PC-3 (cell line): Measurements from ENCODE around the gene RHOH. TPM values are rescaled to one million over a fixed set of nuclear protein-coding genes. Genes with fewer than 3 reads are reported as not detected.

Source experiments
- ATAC-seq: fragments of 200-7000 bp; cut with Tn5 transposase; 2 replicates; pipeline ENCODE4 v1.9.1; 2020; ENCODE audit warnings: mild to moderate bottlenecking, moderate library complexity
- BruUV-seq: library from RNA; stranded (reverse); fragments of 400-500 nt; replicated peaks from 2 replicates; lab custom pipeline; 2021; lab: Mats Ljungman, UMichigan
- CTCF ChIA-PET: fragments of 300-600 bp; sonication (Branson Sonifier 250); formaldehyde crosslinking; loops from one replicate; lab custom pipeline; 2022; ENCODE audit warnings: antibody characterized with exemption; lab: Charles Lee
- POLR2A ChIA-PET: fragments of 300-600 bp; sonication (Branson Sonifier 250); formaldehyde crosslinking; loops from one replicate; lab custom pipeline; 2022; ENCODE audit warnings: antibody characterized with exemption; ENCODE audit not compliant: unreplicated experiment; lab: Charles Lee
- DNase-seq: peaks from one replicate; pipeline ENCODE4 v3.0.0-alpha.2; 2015
- H2AFZ ChIP-seq: fragments of 300-600 bp; sonication (generic); 2 replicates; pipeline ENCODE4 v1.6.0; 2016; ENCODE audit warnings: antibody characterized with exemption, low read length
- H3F3A ChIP-seq: fragments of 300-600 bp; sonication (generic); one replicate; pipeline ENCODE4 v1.6.0; 2017; ENCODE audit warnings: antibody characterized with exemption, low read length, control low read depth, mild to moderate bottlenecking; ENCODE audit not compliant: unreplicated experiment
- H3K27ac ChIP-seq: fragments of 300-600 bp; sonication (generic); 2 replicates; pipeline ENCODE4 v1.5.1; 2016; ENCODE audit warnings: mild to moderate bottlenecking, low read length
- H3K27me3 ChIP-seq: fragments of 300-600 bp; sonication (generic); 2 replicates; pipeline ENCODE4 v1.6.1; 2016; ENCODE audit warnings: low read length, mixed read lengths
- H3K36me3 ChIP-seq: fragments of 300-600 bp; sonication (generic); 2 replicates; pipeline ENCODE4 v1.6.1; 2016; ENCODE audit warnings: low read depth, mixed run types, low read length, mixed read lengths
- H3K4me1 ChIP-seq: fragments of 300-600 bp; sonication (generic); 2 replicates; pipeline ENCODE4 v1.5.1; 2016; ENCODE audit warnings: low read length; ENCODE audit not compliant: insufficient read depth
- H3K4me2 ChIP-seq: fragments of 300-600 bp; sonication (generic); 2 replicates; pipeline ENCODE4 v1.6.0; 2016; ENCODE audit warnings: low read length
- H3K4me3 ChIP-seq: fragments of 300-600 bp; sonication (generic); 2 replicates; pipeline ENCODE4 v1.5.1; 2016; ENCODE audit warnings: mild to moderate bottlenecking, low read length, mixed read lengths
- H3K79me2 ChIP-seq: fragments of 300-600 bp; sonication (generic); 2 replicates; pipeline ENCODE4 v1.6.1; 2017; ENCODE audit warnings: low read length, mixed read lengths
- H3K9ac ChIP-seq: fragments of 300-600 bp; sonication (generic); 2 replicates; pipeline ENCODE4 v1.6.0; 2016; ENCODE audit warnings: mild to moderate bottlenecking, low read length
- H3K9me2 ChIP-seq: fragments of 300-600 bp; sonication (generic); replicated peaks from 2 replicates; pipeline ENCODE4 v1.6.1; 2016; ENCODE audit warnings: mixed run types, low read length, mixed read lengths
- H3K9me3 ChIP-seq: fragments of 300-600 bp; sonication (generic); 2 replicates; pipeline ENCODE4 v1.6.1; 2016; ENCODE audit warnings: low read length, mixed read lengths
- H4K20me1 ChIP-seq: fragments of 300-600 bp; sonication (generic); 2 replicates; pipeline ENCODE4 v1.6.1; 2016; ENCODE audit warnings: low read length, mixed read lengths
- CTCF ChIP-seq: fragments of 300-600 bp; sonication (generic); conservative IDR thresholded peaks from 2 replicates; pipeline ENCODE4 v1.5.1; 2017; ENCODE audit warnings: antibody characterized with exemption, low read depth, mild to moderate bottlenecking, low read length
- EZH2 ChIP-seq: fragments of 300-600 bp; sonication (generic); IDR thresholded peaks from one replicate; pipeline ENCODE4 v1.6.1; 2017; ENCODE audit warnings: antibody characterized with exemption, mild to moderate bottlenecking, low read length; ENCODE audit not compliant: unreplicated experiment
- EZH2phosphoT487 ChIP-seq: fragments of 300-600 bp; sonication (generic); IDR thresholded peaks from 2 replicates; pipeline ENCODE4 v1.6.1; 2018; ENCODE audit warnings: mild to moderate bottlenecking, antibody characterized with exemption, low read length, borderline replicate concordance
- intact Hi-C: fragments of 100-400 bp; cut with micrococcal nuclease; formaldehyde crosslinking; loops from 2 replicates; pipeline ENCODE4 v1.9.0; 2023
- total RNA-seq: library from RNA; depleted of rRNA; stranded (reverse); fragments of >200 nt; gene quantifications from 2 replicates; pipeline ENCODE4 v1.2.3, GENCODE V29; 2014

RHOH gene
- total RNA-seq, 1 experiment from 2014 or later, result not detected

- POLR2A ChIA-PET, result no interaction called here
Measured at GRCh38 chr4:40238700-40239548, 42.1 kb downstream of the RHOH start.

GRCh38 chr4:40240040-40240653 lies 43.3 kb downstream of the RHOH start:
- DNase-seq (peak; percentile 29), ATAC-seq (peak; percentile 24; the same call in 1 of the 2 replicates)
- Histone ChIP-seq H3K79me2 (no peaks in the 10 kb centered on the region), H3K9ac (no peak overlapping the region), H3K4me1 (peaks cover 5% of the 10 kb centered on the region; the same call in 1 of the 2 replicates), H3K9me2 (no peaks in the 10 kb centered on the region), H3K27ac (no peak overlapping the region), H3K4me3 (no peak overlapping the region), H4K20me1 (no peaks in the 10 kb centered on the region), H3K27me3 (no peaks in the 10 kb centered on the region), H2AFZ (no peak overlapping the region), H3F3A (no peaks in the 10 kb centered on the region), H3K9me3 (no peaks in the 10 kb centered on the region), H3K4me2 (no peak overlapping the region), H3K36me3 (no peaks in the 10 kb centered on the region)
- no TSS peak for BruUV-seq
- intact Hi-C loops, result no loop called here
- POLR2A ChIA-PET, result no interaction called here
- CTCF ChIA-PET, result interaction anchor here (0.6 kb wide), 1 partner anchor 456 kb away, joined by 3 read pairs; no protein-coding TSS in a partner anchor
- no peak for TF ChIP-seq EZH2phosphoT487
- TF ChIP-seq CTCF, result no peak
- no peak for TF ChIP-seq EZH2

More at GRCh38 chr4:40238700-40239548, 42.1 kb downstream of the RHOH start:
- Histone ChIP-seq H2AFZ (no peak overlapping the region), H3K9ac (no peak overlapping the region), H3F3A (no peaks in the 10 kb centered on the region), H4K20me1 (no peaks in the 10 kb centered on the region), H3K4me2 (no peak overlapping the region), H3K36me3 (no peaks in the 10 kb centered on the region), H3K27me3 (no peaks in the 10 kb centered on the region), H3K79me2 (no peaks in the 10 kb centered on the region), H3K27ac (no peak overlapping the region), H3K4me1 (peaks cover 5% of the 10 kb centered on the region; the same call in 1 of the 2 replicates), H3K4me3 (no peak overlapping the region), H3K9me3 (no peaks in the 10 kb centered on the region), H3K9me2 (no peaks in the 10 kb centered on the region)
- DNase-seq (no peak), ATAC-seq (no peak)
- no TSS peak for BruUV-seq
- CTCF ChIA-PET, result no interaction called here
- intact Hi-C loops, result loop anchor here (10.0 kb wide), 1 partner anchor 66 kb away; no protein-coding TSS in a partner anchor
- no peak for TF ChIP-seq EZH2phosphoT487
- TF ChIP-seq CTCF, result no peak
- TF ChIP-seq EZH2, result no peak

- Histone ChIP-seq H3K79me2 (no peaks in the 10 kb centered on the region), H3K27me3 (no peaks in the 10 kb centered on the region), H3K9ac (no peak overlapping the region), H3K9me2 (no peaks in the 10 kb centered on the region), H4K20me1 (no peaks in the 10 kb centered on the region), H3K36me3 (no peaks in the 10 kb centered on the region), H3K9me3 (no peaks in the 10 kb centered on the region), H3K4me3 (no peak overlapping the region), H3F3A (no peaks in the 10 kb centered on the region), H3K4me1 (peaks cover 5% of the 10 kb centered on the region; the same call in 1 of the 2 replicates), H3K27ac (no peak overlapping the region), H3K4me2 (no peak overlapping the region), H2AFZ (no peak overlapping the region)
- POLR2A ChIA-PET, result no interaction called here
- intact Hi-C loops, result no loop called here
- TF ChIP-seq EZH2 (no peak), CTCF (no peak), EZH2phosphoT487 (no peak)
- CTCF ChIA-PET, result no interaction called here
- no peak for DNase-seq
- no TSS peak for BruUV-seq
- no peak for ATAC-seq
Measured at GRCh38 chr4:40241026-40241425, 44.2 kb downstream of the RHOH start.
